ENCODE data around the gene TENT5D.

DNA sequence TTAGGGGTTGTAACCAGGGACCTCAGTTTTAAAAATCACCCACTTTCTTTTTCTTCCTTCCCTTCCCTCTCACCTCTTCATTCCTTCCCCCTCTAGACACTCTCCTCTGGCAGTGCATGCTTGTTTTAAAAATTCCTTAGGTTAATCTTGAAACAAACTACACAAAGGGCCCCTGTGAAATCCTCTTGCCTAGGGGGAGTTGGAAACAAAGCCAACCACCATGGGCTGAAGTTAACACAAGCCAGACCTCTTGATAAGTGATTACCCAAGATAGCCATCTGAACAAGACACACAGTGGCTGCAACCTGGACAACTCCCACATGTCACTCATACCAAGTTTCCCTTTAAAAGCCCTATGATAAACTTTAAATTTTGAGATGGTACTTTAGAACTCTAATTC is 68.9 kb downstream of the TENT5D start:
- TF ChIP-seq, protein P1, sequence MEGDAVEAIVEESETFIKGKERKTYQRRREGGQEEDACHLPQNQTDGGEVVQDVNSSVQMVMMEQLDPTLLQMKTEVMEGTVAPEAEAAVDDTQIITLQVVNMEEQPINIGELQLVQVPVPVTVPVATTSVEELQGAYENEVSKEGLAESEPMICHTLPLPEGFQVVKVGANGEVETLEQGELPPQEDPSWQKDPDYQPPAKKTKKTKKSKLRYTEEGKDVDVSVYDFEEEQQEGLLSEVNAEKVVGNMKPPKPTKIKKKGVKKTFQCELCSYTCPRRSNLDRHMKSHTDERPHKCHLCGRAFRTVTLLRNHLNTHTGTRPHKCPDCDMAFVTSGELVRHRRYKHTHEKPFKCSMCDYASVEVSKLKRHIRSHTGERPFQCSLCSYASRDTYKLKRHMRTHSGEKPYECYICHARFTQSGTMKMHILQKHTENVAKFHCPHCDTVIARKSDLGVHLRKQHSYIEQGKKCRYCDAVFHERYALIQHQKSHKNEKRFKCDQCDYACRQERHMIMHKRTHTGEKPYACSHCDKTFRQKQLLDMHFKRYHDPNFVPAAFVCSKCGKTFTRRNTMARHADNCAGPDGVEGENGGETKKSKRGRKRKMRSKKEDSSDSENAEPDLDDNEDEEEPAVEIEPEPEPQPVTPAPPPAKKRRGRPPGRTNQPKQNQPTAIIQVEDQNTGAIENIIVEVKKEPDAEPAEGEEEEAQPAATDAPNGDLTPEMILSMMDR (conservative IDR thresholded peaks at IDR 0.05), result no peak
- no peak for TF ChIP-seq EZH2 (IDR thresholded peaks at IDR 0.05; ENCODE audit: low read depth)
